Measurements from ENCODE around the gene CCNY. TPM values are rescaled to one million over a fixed set of nuclear protein-coding genes. Genes with fewer than 3 reads are reported as not detected.

CCNY gene
- total and polyA plus RNA-seq, 2 of the 13 experiments (the other 11 are each of a cell fraction or from before 2014, with no cell fraction given) = 48.2 to 54.7 TPM

GRCh38 chr10:35356725-35357092, 20.4 kb downstream of the CCNY start:
- DNase-seq (ENCODE audit: low spot score) (no peak), ATAC-seq (no peak), FAIRE-seq (no peak)
- Histone ChIP-seq H4K20me1 (ENCODE audit: insufficient read depth, low read length) (no peaks in the 10 kb centered on the region; the same call in none of the 2 replicates), H2AFZ (ENCODE audit: low read length) (no peak overlapping the region), H3K9ac (ENCODE audit: insufficient read depth, low read depth, low read length) (no peak overlapping the region), H3K4me1 (ENCODE audit: insufficient read depth, low read length) (peaks cover 49% of the 10 kb centered on the region), H3K9me3 (ENCODE audit: low read length) (no peaks in the 10 kb centered on the region), H3K36me3 (replicated peaks in 1 of 2; ENCODE audit: control insufficient read depth in 1 of 2, insufficient read depth in 2 of 2, low read length in 2 of 2) (no peaks in the 10 kb centered on the region; a peak in 1 of 5 replicates), H3K27ac (ENCODE audit: extremely low read length, insufficient read depth, low read length) (no peak overlapping the region), H3K79me2 (ENCODE audit: insufficient read depth, low read length) (peaks cover 95% of the 10 kb centered on the region), H3K4me2 (ENCODE audit: low read depth, low read length) (no peak overlapping the region), H3K27me3 (ENCODE audit: control insufficient read depth in 1 of 2, insufficient read depth in 2 of 2, low read length in 2 of 2) (no peaks in the 10 kb centered on the region), H3K4me3 (replicated peaks in 1 of 3; ENCODE audit: insufficient read depth in 1 of 3, low read depth in 2 of 3, low read length in 3 of 3) (no peak overlapping the region)
- 50% methylated on average over 2 of the region's 2 CpGs for WGBS (ENCODE audit: low lambda C conversion rate)
- BruUV-seq (replicated peaks) = no TSS peak
- in situ Hi-C loops (cut with HindIII; ENCODE audit: extremely low pct_ligation_motif_present, low pct_unique_long_range_greater_than_20kb) (no loop called here), intact Hi-C loops (cut with micrococcal nuclease; ENCODE audit: unreplicated experiment) (no loop called here)
- ChIA-PET POLR2A (no interaction called here), CTCF (ENCODE audit: low intra/inter-chr PET ratio, low total read pairs) (no interaction called here)
- TF ChIP-seq, protein P1, sequence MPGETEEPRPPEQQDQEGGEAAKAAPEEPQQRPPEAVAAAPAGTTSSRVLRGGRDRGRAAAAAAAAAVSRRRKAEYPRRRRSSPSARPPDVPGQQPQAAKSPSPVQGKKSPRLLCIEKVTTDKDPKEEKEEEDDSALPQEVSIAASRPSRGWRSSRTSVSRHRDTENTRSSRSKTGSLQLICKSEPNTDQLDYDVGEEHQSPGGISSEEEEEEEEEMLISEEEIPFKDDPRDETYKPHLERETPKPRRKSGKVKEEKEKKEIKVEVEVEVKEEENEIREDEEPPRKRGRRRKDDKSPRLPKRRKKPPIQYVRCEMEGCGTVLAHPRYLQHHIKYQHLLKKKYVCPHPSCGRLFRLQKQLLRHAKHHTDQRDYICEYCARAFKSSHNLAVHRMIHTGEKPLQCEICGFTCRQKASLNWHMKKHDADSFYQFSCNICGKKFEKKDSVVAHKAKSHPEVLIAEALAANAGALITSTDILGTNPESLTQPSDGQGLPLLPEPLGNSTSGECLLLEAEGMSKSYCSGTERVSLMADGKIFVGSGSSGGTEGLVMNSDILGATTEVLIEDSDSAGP (CRISPR knock-in tag; IDR thresholded peaks at IDR 0.05; ENCODE audit: borderline replicate concordance) = no peak
- no peak for TF ChIP-seq ZNF629 (CRISPR knock-in tag; conservative IDR thresholded peaks at IDR 0.05)
- TF ChIP-seq, protein P2, sequence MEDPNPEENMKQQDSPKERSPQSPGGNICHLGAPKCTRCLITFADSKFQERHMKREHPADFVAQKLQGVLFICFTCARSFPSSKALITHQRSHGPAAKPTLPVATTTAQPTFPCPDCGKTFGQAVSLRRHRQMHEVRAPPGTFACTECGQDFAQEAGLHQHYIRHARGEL (CRISPR knock-in tag; IDR thresholded peaks at IDR 0.05) = no peak
- no peak for TF ChIP-seq ZMYM3 (CRISPR knock-in tag; IDR thresholded peaks at IDR 0.05)
- no peak for TF ChIP-seq TCF12 (IDR thresholded peaks at IDR 0.05)
- no peak for TF ChIP-seq TCF12 (CRISPR knock-in tag; IDR thresholded peaks at IDR 0.05)
- TF ChIP-seq CREM (IDR thresholded peaks at IDR 0.05) = no peak
- TF ChIP-seq CREM (CRISPR knock-in tag; IDR thresholded peaks at IDR 0.05) = no peak
- no peak for TF ChIP-seq ZNF549 (CRISPR knock-in tag; IDR thresholded peaks at IDR 0.05)
- no peak for TF ChIP-seq TIGD3 (CRISPR knock-in tag; IDR thresholded peaks at IDR 0.05; ENCODE audit: borderline replicate concordance)
- no peak for TF ChIP-seq GLI4 (CRISPR knock-in tag; IDR thresholded peaks at IDR 0.05; ENCODE audit: borderline replicate concordance)
- TF ChIP-seq, protein P3, sequence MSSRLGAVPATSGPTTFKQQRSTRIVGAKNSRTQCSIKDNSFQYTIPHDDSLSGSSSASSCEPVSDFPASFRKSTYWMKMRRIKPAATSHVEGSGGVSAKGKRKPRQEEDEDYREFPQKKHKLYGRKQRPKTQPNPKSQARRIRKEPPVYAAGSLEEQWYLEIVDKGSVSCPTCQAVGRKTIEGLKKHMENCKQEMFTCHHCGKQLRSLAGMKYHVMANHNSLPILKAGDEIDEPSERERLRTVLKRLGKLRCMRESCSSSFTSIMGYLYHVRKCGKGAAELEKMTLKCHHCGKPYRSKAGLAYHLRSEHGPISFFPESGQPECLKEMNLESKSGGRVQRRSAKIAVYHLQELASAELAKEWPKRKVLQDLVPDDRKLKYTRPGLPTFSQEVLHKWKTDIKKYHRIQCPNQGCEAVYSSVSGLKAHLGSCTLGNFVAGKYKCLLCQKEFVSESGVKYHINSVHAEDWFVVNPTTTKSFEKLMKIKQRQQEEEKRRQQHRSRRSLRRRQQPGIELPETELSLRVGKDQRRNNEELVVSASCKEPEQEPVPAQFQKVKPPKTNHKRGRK (CRISPR knock-in tag; IDR thresholded peaks at IDR 0.05) = no peak
- TF ChIP-seq CCAR2 (optimal IDR thresholded peaks at IDR 0.05; ENCODE audit: low read depth, low read length) = no peak

Measured in HepG2 (cell line).